Dedifferentiated amniotic fluid mesenchymal stem cell (primary cell): ENCODE measurements around the gene CTNND2.
"Not testable (repeated sequence)": the region's sequence is repeated elsewhere in the genome, so short reads cannot be mapped to it uniquely, and the experiment has no call there.

Experiments used
- DNase-seq: peaks from one replicate; pipeline ENCODE4 v3.0.0-alpha.2; 2016; ENCODE audit errors: extremely low spot score

CTNND2 gene

GRCh38 chr5:11467588-11467987 lies 436.7 kb downstream of the CTNND2 start:
- no peak for DNase-seq

GRCh38 chr5:11459716-11460115 lies 444.5 kb downstream of the CTNND2 start:
- DNase-seq: no peak

DNA sequence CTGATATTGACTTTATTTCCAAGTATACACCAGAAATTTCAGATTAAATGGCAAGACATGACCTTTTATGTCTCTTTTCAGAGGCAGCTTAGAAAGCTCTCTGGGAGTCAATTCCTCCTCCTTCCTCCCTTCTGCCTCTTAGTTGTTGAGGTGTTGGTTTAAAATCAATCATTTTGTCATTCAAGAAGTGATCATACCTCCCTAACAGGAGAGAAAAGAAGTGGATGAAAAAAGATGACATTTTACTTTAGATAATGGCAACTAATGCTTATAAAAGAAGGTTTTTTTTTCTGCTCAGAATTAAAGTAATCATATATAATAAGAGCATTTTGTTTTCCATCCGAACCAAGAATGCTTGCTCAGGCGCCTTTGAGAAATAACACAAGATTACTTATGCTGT lies 448.7 kb downstream of the CTNND2 start:
- DNase-seq: no peak

GRCh38 chr5:11452852-11453251 lies 451.4 kb downstream of the CTNND2 start:
- no peak for DNase-seq

GRCh38 chr5:11449966-11450365 lies 454.3 kb downstream of the CTNND2 start:
- DNase-seq: no peak

DNA sequence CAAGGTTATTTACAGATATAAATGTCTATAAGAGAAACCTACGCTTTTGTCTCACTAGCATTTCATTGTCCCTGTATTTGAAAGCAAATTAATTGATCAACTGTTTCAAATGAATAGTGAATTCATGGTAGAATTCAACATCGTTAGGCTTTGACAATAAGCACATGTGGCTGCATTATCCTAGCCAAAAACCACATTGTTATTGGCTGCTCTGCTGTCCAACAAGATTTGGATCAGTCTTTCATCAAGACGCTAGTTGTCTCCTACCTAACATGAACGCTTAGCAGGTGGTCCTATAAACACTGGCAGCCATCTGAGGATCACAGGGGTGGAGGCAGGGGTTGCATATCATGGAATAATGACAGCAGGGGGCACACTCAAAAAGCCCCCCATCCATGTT lies 455.0 kb downstream of the CTNND2 start:
- DNase-seq: no peak

DNA sequence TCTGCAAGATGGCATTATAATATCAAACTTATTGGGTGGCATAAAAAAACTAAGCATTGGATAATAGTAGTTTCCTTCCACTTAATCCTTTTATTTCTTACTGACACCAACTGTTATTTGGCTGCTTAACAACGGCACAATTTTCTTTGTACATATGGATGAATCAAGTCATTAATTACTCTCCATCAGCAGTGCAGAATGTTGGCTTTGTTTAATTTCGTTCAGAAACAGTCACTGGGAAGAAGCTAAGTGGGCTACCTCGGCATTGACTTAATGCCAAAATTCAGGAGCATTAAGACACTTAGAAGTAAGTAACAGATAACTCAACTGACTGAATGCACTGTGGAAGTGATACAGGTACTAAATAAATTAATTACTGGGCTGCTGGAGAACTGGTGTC lies 460.4 kb downstream of the CTNND2 start:
- DNase-seq: no peak

DNA sequence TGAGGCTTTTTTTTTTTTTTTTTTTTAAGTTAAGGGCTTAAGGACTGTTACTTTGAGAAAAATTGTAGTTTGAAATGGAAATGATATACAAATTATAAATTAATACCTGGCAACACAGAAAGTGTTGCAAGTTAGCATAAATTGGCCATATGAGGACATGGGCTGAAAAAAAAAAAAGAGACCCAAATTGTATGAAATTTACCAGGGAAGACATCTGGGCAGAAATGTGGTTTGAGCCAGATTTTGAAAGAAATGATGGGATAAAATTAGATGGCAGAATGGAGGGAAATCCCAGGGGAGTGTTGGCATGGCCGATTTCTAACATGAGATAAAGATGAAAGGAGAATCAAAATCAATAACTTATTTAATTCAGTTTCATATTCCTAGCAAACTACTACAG lies 472.1 kb downstream of the CTNND2 start:
- DNase-seq: no peak

- no peak for DNase-seq
Measured at GRCh38 chr5:11429254-11429653, 475.0 kb downstream of the CTNND2 start.

DNA sequence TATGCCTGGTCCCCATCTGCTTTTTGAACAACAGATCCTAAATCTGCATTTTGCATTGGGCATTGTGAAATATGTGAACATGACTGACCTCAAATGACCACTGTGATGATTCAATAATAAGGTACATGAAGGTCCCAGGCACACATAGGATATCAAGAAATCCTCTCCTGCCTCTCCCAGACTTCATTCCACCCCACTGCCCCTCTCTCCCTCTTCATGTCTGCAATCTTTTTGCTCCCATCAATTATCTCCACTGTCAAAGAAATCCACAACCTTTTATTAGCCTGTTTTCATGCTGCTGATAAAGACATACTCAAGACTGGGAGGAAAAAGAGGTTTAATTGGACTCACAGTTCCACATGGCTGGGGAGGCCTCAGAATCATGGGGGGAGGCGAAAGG lies 476.7 kb downstream of the CTNND2 start:
- DNase-seq: no peak

GRCh38 chr5:11426442-11426841 lies 477.8 kb downstream of the CTNND2 start:
- DNase-seq: no peak

DNA sequence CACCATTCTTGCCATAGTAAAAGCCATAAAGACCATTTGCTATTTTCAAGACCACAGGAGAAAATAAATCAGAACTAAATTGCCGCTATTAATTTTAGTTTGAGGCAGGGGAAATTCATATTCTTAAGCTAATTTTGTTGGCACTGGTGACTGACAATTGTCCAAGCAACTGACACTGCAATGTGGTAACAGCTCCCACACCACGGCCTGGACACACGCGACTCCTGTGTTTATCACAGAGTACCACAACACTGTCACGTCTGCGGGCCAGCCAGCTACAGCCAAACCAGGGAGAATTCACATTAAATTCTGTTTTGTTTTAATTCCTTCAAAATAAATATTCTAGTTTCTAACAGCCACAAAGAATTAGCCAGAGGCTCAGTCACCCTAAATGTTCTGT lies 481.9 kb downstream of the CTNND2 start:
- DNase-seq: no peak

DNA sequence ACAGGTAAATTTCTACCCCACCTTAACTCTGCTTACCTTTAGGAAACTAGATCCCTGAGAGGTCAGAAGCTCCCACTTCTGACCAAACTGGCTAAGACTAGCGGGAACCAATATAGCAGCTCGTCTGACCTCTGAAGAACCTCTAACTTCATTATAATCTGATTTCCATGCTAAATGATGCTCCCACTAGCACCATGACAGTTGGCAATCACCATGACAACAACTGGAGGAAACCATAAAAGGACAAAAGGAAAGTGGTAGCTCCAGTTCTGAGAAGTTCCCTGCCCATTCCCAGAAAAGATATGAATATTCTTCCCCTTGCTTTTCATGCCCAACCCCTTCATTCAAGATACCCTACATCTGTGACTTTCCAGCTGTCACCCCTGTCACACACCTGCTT lies 483.3 kb downstream of the CTNND2 start:
- no peak for DNase-seq

DNA sequence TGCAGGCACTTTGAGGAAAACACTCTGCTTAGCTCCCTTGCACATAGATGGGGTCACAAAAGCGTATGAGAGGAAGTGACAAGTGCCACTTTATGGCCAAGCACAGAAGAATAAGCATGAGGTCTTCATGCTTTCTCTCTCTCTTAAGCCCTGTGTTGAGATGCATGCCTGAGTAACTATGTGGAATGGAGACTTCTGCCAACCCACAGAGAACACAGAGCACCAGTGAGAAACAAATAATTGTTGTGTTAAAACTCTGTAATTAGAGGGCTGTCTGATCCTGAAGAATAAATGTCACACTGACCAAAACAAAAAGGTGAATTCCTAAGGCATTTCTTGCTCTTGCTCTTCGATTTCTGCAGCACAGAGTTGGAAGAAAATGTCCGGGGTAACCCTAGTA lies 488.5 kb downstream of the CTNND2 start:
- no peak for DNase-seq

DNA sequence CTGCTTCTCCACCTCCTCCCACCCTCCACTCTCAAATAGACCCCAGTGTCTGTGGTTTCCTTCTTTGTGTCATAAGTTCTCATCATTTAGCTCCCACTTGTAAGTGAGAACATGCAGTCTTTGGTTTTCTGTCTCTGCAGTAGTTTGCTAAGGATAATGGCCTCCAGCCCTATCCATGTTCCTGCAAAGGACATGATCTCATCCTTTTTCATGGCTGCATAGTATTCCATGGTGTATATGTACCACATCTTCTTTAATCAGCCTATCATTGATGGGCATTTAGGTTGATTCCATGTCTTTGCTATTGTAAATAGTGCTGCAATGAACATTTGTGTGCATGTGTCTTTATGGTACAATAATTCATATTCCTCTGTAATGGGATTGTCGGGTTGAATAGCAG lies 489.5 kb downstream of the CTNND2 start:
- DNase-seq: not testable (repeated sequence)

- no peak for DNase-seq
Measured at GRCh38 chr5:11411621-11412020, 492.6 kb downstream of the CTNND2 start.

GRCh38 chr5:11407556-11408145 lies 496.6 kb downstream of the CTNND2 start:
- no peak for DNase-seq

DNA sequence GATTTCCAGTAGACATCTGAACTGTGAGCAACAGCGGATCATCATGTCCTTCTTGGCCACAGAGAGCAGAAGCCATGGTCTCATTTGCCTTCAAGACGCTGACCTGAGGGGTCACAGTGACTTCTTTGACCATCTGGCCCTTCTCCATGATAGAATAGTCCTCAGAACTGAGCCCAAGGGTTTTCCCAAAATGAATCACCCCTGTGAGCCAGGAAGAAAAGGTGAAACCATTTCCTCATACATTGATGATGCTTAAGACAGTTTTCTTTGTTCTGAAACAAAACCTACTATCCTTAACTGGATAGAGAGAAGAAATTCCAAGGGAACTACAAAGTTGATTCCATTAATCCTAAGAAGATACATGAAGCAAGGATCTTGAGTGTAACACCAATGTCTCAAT lies 503.9 kb downstream of the CTNND2 start:
- no peak for DNase-seq

DNA sequence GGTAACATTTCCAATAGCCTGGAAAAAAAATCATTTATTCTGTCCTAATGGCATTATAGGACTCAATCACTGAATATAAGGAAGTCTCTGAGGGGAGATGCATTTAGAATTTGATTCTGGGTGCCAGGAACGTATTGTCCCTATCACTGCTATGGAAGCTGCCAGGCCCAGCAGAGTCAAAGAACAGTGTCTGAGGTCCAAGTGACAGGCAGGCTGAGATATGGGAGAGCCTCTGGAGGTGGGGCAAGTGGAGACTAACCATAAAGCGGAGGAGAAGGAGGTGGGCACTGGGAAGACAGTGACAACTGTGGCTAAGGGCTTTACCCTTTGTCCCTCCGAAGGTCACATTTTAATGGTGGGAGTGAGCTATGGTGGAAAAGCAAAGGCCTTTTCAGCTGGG lies 505.5 kb downstream of the CTNND2 start:
- no peak for DNase-seq

GRCh38 chr5:11397549-11397948 lies 506.7 kb downstream of the CTNND2 start:
- DNase-seq: no peak

DNA sequence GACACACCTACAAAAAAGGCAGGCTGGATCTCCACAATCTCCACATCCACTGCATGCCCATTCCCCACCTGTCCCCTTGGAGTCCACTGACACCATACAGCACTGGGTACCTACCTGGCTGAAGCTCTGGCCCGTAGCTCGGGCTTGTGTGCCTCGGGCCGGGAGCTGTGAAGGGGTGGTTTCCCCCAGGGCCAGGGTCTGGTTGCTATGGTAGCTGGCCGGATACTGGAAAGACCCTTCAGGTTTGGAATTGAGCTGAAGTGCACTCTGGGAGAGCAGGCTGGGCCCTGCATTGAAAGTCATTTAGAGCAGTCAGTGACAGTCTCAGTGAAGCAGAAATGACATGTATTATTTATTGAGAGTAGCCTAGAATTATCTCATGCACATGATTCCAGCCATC lies 507.3 kb downstream of the CTNND2 start:
- DNase-seq: no peak

GRCh38 chr5:11394933-11395332 lies 509.3 kb downstream of the CTNND2 start:
- DNase-seq: no peak

- no peak for DNase-seq
Measured at GRCh38 chr5:11390291-11390767, 513.9 kb downstream of the CTNND2 start.

GRCh38 chr5:11387382-11387781 lies 516.9 kb downstream of the CTNND2 start:
- no peak for DNase-seq
